ENCODE measurements around the gene P2RY2. TPM values are rescaled to one million over a fixed set of nuclear protein-coding genes. Genes with fewer than 3 reads are reported as not detected.

The P2RY2 gene
- total RNA-seq, 1 experiment from 2014 or later = 1.2 TPM

- no peak for DNase-seq (ENCODE audit: low spot score)
- H3K27ac Mint-ChIP-seq = no peak overlapping the region
- no peaks in the 10 kb centered on the region; the same call in 1 of the 2 replicates for H3K27me3 Mint-ChIP-seq (ENCODE audit: low read depth)
- no peaks in the 10 kb centered on the region for H3K36me3 Mint-ChIP-seq
- no peak overlapping the region for H3K4me3 Mint-ChIP-seq
- TF ChIP-seq TEAD4 (CRISPR knock-in tag; IDR thresholded peaks at IDR 0.05) (no peak), CTCF (IDR thresholded peaks at IDR 0.05) (no peak), KAT7 (CRISPR knock-in tag; IDR thresholded peaks at IDR 0.05; ENCODE audit: borderline replicate concordance) (no peak), FOXJ3 (CRISPR knock-in tag; IDR thresholded peaks at IDR 0.05; ENCODE audit: borderline replicate concordance) (no peak), ZNF281 (CRISPR knock-in tag; IDR thresholded peaks at IDR 0.05) (no peak), AR (CRISPR knock-in tag; IDR thresholded peaks at IDR 0.05) (no peak), JAZF1 (CRISPR knock-in tag; IDR thresholded peaks at IDR 0.05) (no peak), GABPB1 (CRISPR knock-in tag; IDR thresholded peaks at IDR 0.05) (no peak), CREM (CRISPR knock-in tag; IDR thresholded peaks at IDR 0.05) (no peak), FOXP4 (CRISPR knock-in tag; IDR thresholded peaks at IDR 0.05) (no peak), RELA (CRISPR knock-in tag; IDR thresholded peaks at IDR 0.05; ENCODE audit: borderline replicate concordance) (no peak), ZNF396 (CRISPR knock-in tag; IDR thresholded peaks at IDR 0.05; ENCODE audit: borderline replicate concordance) (no peak), E2F1 (CRISPR knock-in tag; IDR thresholded peaks at IDR 0.05) (no peak), CDX4 (CRISPR knock-in tag; IDR thresholded peaks at IDR 0.05; ENCODE audit: borderline replicate concordance) (no peak), SMAD4 (CRISPR knock-in tag; IDR thresholded peaks at IDR 0.05) (no peak), PREB (CRISPR knock-in tag; IDR thresholded peaks at IDR 0.05; ENCODE audit: borderline replicate concordance) (no peak), ZNF219 (CRISPR knock-in tag; IDR thresholded peaks at IDR 0.05; ENCODE audit: borderline replicate concordance) (no peak), NFYB (CRISPR knock-in tag; conservative IDR thresholded peaks at IDR 0.05; ENCODE audit: low read depth) (no peak)
- POLR2A ChIA-PET = interaction anchor here (0.5 to 0.8 kb wide), 2 partner anchors 26 to 46 kb away, joined by 3 read pairs; no protein-coding TSS in a partner anchor
- CTCF ChIA-PET = interaction anchor here (0.5 to 4.9 kb wide), 33 partner anchors 9 to 412 kb away, joined by 3 to 41 read pairs (median 5); partner anchors contain the start of genes FCHSD2, P2RY2 and RELT
- no peaks in the 10 kb centered on the region for H3K9me3 Mint-ChIP-seq
- H3K4me1 Mint-ChIP-seq = peaks cover 36% of the 10 kb centered on the region
- ATAC-seq = no peak
Measured at GRCh38 chr11:73243093-73243485, 25.0 kb downstream of the P2RY2 start.

All from WTC11 (cell line).